Astrocyte (in vitro differentiated cells and primary cell): ENCODE measurements around the gene BRINP1. TPM values are rescaled to one million over a fixed set of nuclear protein-coding genes. Genes with fewer than 3 reads are reported as not detected.

ENCODE experiments used
- DNase-seq: peaks from one replicate; pipeline ENCODE4 v3.0.0-alpha.2; 2010; ENCODE audit warnings: low read depth
- FAIRE-seq: peaks from 2 replicates; lab custom pipeline; 2011; peaks lifted over from hg19 to GRCh38; lab: Jason Lieb, UNC
- H2AFZ ChIP-seq: 2 replicates; pipeline ENCODE4 v1.6.0; 2012; ENCODE audit warnings: low read depth, low read length, inconsistent platforms
- H3K27ac ChIP-seq: 2 replicates; pipeline ENCODE4 v1.5.1; 2011; ENCODE audit warnings: low read depth, low read length, inconsistent platforms
- H3K27me3 ChIP-seq: 2 replicates; pipeline ENCODE4 v1.6.0; 2011; ENCODE audit warnings: low read length, inconsistent platforms; ENCODE audit not compliant: insufficient read depth
- H3K36me3 ChIP-seq: 2 replicates; pipeline ENCODE4 v1.5.1; 2011; ENCODE audit warnings: low read length, inconsistent platforms; ENCODE audit not compliant: insufficient read depth
- H3K4me1 ChIP-seq: 2 replicates; pipeline ENCODE4 v1.5.1; 2011; ENCODE audit warnings: low read length, inconsistent platforms; ENCODE audit not compliant: insufficient read depth
- H3K4me2 ChIP-seq: 2 replicates; pipeline ENCODE4 v1.6.0; 2012; ENCODE audit warnings: low read length, inconsistent platforms
- H3K4me3 ChIP-seq: 2 replicates; pipeline ENCODE4 v1.5.1; 2011; ENCODE audit warnings: low read depth, mild to moderate bottlenecking, low read length, inconsistent platforms; ENCODE audit not compliant: insufficient read depth
- H3K79me2 ChIP-seq: 2 replicates; pipeline ENCODE4 v1.6.0; 2012; ENCODE audit warnings: mild to moderate bottlenecking, low read length, inconsistent platforms; ENCODE audit not compliant: insufficient read depth
- H3K9ac ChIP-seq: 2 replicates; pipeline ENCODE4 v1.6.0; 2012; ENCODE audit warnings: mild to moderate bottlenecking, low read length, inconsistent platforms
- H3K9me3 ChIP-seq: 2 replicates; pipeline ENCODE4 v1.5.1; 2012; ENCODE audit warnings: low read depth, mild to moderate bottlenecking, low read length, inconsistent platforms; ENCODE audit not compliant: insufficient read depth
- H4K20me1 ChIP-seq: 2 replicates; pipeline ENCODE4 v1.6.0; 2012; ENCODE audit warnings: low read length, inconsistent platforms; ENCODE audit not compliant: insufficient read depth
- H3K27ac Mint-ChIP-seq: one replicate; pipeline ENCODE4 v1.8.0; 2021; ENCODE audit warnings: mild to moderate bottlenecking, mixed read lengths; ENCODE audit not compliant: unreplicated experiment
- H3K27me3 Mint-ChIP-seq: one replicate; pipeline ENCODE4 v1.8.0; 2021; ENCODE audit warnings: low read depth, mixed read lengths; ENCODE audit not compliant: unreplicated experiment
- H3K36me3 Mint-ChIP-seq: one replicate; pipeline ENCODE4 v1.8.0; 2021; ENCODE audit warnings: low read depth, mixed read lengths; ENCODE audit not compliant: unreplicated experiment
- H3K4me1 Mint-ChIP-seq: one replicate; pipeline ENCODE4 v1.8.0; 2021; ENCODE audit warnings: low read depth, mixed read lengths; ENCODE audit not compliant: unreplicated experiment
- H3K4me3 Mint-ChIP-seq: one replicate; pipeline ENCODE4 v1.8.0; 2021; ENCODE audit warnings: mild to moderate bottlenecking, moderate library complexity, mixed read lengths; ENCODE audit not compliant: unreplicated experiment
- H3K9me3 Mint-ChIP-seq: one replicate; pipeline ENCODE4 v1.8.0; 2021; ENCODE audit warnings: mild to moderate bottlenecking, mixed read lengths; ENCODE audit not compliant: unreplicated experiment
- CTCF ChIP-seq: IDR thresholded peaks from 2 replicates; pipeline ENCODE4 v1.5.1; 2011; ENCODE audit warnings: low read depth, mild to moderate bottlenecking, inconsistent platforms, low read length, moderate library complexity; ENCODE audit not compliant: insufficient read depth
- EZH2 ChIP-seq: IDR thresholded peaks from 2 replicates; pipeline ENCODE4 v1.6.1; 2012; ENCODE audit warnings: mild to moderate bottlenecking, low read length, inconsistent platforms; ENCODE audit not compliant: insufficient read depth
- total RNA-seq: library from RNA; stranded (reverse); gene quantifications from 2 replicates; pipeline ENCODE4 v1.2.1, GENCODE V29; 2021

BRINP1 gene
- total RNA-seq, 1 donor from 2014 or later = 2.2 TPM

- Histone ChIP-seq H3K4me2 (no peak overlapping the region), H3K9ac (no peak overlapping the region), H3K79me2 (no peaks in the 10 kb centered on the region), H3K27ac (no peak overlapping the region), H2AFZ (no peak overlapping the region), H4K20me1 (no peaks in the 10 kb centered on the region), H3K4me1 (no peaks in the 10 kb centered on the region), H3K27me3 (no peaks in the 10 kb centered on the region), H3K9me3 (no peaks in the 10 kb centered on the region), H3K4me3 (no peak overlapping the region), H3K36me3 (no peaks in the 10 kb centered on the region)
- H3K4me3 Mint-ChIP-seq = no peak overlapping the region
- no peak overlapping the region for H3K27ac Mint-ChIP-seq
- H3K36me3 Mint-ChIP-seq = no peaks in the 10 kb centered on the region
- no peak for TF ChIP-seq CTCF
- H3K9me3 Mint-ChIP-seq = no peaks in the 10 kb centered on the region
- DNase-seq = no peak
- no peak for FAIRE-seq
- H3K4me1 Mint-ChIP-seq = no peaks in the 10 kb centered on the region
- H3K27me3 Mint-ChIP-seq = peaks cover 5% of the 10 kb centered on the region
These were observed 11.7 kb downstream of the BRINP1 start for GRCh38 chr9:119357336-119358096.

- DNase-seq = peak; percentile 38
- Mint-ChIP-seq H3K4me1 (no peaks in the 10 kb centered on the region), H3K27me3 (no peaks in the 10 kb centered on the region), H3K9me3 (no peaks in the 10 kb centered on the region), H3K4me3 (no peak overlapping the region), H3K36me3 (no peaks in the 10 kb centered on the region), H3K27ac (no peak overlapping the region)
- no peak for FAIRE-seq
- H4K20me1 ChIP-seq = no peaks in the 10 kb centered on the region
- H3K79me2 ChIP-seq = no peaks in the 10 kb centered on the region
- H3K4me1 ChIP-seq = no peaks in the 10 kb centered on the region
- H3K27ac ChIP-seq = no peak overlapping the region
- no peak overlapping the region for H3K4me2 ChIP-seq
- H2AFZ ChIP-seq = no peak overlapping the region
- H3K4me3 ChIP-seq = no peak overlapping the region
- H3K27me3 ChIP-seq = no peaks in the 10 kb centered on the region
- TF ChIP-seq EZH2 (no peak), CTCF (no peak)
- H3K9me3 ChIP-seq = no peaks in the 10 kb centered on the region
- no peaks in the 10 kb centered on the region for H3K36me3 ChIP-seq
- no peak overlapping the region for H3K9ac ChIP-seq
These were observed 19.8 kb downstream of the BRINP1 start for GRCh38 chr9:119349351-119349825.
